ENCODE data around the gene PDK2. TPM values are rescaled to one million over a fixed set of nuclear protein-coding genes. Genes with fewer than 3 reads are reported as not detected.

PDK2 gene
- total RNA-seq, 1 experiment from 2014 or later = 20.4 TPM

DNA sequence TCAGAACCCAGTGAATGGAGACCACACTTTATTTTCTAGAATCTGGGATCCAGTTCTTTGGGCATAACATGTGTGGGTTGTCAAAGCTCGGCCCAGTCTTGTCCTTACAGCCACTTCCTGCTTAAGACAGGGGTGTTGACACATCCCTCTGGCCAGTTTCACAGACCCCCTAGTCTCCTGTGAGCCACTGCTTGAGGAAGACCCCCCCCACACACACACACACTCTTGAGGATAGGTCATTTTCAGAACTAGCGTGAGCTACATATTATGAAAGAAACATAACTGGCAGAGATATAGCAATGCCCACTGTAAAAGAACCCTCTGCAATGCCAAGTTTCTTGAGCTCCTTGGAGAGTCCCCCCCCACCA lies 3.2 kb upstream of the PDK2 start:
- H3K4me1 ChIP-seq (ENCODE audit: insufficient read depth, low read length, poor library complexity, severe bottlenecking) = peaks cover 10% of the 10 kb centered on the region
- no peaks in the 10 kb centered on the region for H3K27me3 ChIP-seq (replicated peaks; ENCODE audit: insufficient read depth, low read depth, low read length, poor library complexity)
- ChIA-PET POLR2A (ENCODE audit: low non-redundant PET) (no interaction called here), CTCF (interaction anchor here (0.6 kb wide), 1 partner anchor 230 kb away, joined by 4 read pairs; no protein-coding TSS in a partner anchor)
- TF ChIP-seq, protein P1, sequence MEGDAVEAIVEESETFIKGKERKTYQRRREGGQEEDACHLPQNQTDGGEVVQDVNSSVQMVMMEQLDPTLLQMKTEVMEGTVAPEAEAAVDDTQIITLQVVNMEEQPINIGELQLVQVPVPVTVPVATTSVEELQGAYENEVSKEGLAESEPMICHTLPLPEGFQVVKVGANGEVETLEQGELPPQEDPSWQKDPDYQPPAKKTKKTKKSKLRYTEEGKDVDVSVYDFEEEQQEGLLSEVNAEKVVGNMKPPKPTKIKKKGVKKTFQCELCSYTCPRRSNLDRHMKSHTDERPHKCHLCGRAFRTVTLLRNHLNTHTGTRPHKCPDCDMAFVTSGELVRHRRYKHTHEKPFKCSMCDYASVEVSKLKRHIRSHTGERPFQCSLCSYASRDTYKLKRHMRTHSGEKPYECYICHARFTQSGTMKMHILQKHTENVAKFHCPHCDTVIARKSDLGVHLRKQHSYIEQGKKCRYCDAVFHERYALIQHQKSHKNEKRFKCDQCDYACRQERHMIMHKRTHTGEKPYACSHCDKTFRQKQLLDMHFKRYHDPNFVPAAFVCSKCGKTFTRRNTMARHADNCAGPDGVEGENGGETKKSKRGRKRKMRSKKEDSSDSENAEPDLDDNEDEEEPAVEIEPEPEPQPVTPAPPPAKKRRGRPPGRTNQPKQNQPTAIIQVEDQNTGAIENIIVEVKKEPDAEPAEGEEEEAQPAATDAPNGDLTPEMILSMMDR (conservative IDR thresholded peaks at IDR 0.05; ENCODE audit: low read depth, low read length) = no peak
- no peak for TF ChIP-seq EZH2 (IDR thresholded peaks at IDR 0.05; ENCODE audit: borderline replicate concordance, low read depth, low read length, poor library complexity, severe bottlenecking)
- no peak for DNase-seq (ENCODE audit: low spot score)
- H3K27ac ChIP-seq (ENCODE audit: low read depth, low read length, poor library complexity, severe bottlenecking) = no peak overlapping the region
- H3K36me3 ChIP-seq (ENCODE audit: insufficient read depth, low read length, poor library complexity, severe bottlenecking) = no peaks in the 10 kb centered on the region
- intact Hi-C loops (cut with micrococcal nuclease; ENCODE audit: unreplicated experiment) = no loop called here
- BruUV-seq (replicated peaks) = no TSS peak
- no peaks in the 10 kb centered on the region for H3K9me3 ChIP-seq (ENCODE audit: low read depth, low read length, poor library complexity, severe bottlenecking)
- H3K4me3 ChIP-seq (ENCODE audit: low read depth, low read length, poor library complexity, severe bottlenecking) = no peak overlapping the region

- CTCF ChIA-PET = interaction anchor here (0.6 to 1.4 kb wide), 2 partner anchors 14 to 131 kb away, joined by 4 to 5 read pairs; no protein-coding TSS in a partner anchor
- TF ChIP-seq, protein P1 (conservative IDR thresholded peaks at IDR 0.05; ENCODE audit: low read depth, low read length) = no peak
- TF ChIP-seq EZH2 (IDR thresholded peaks at IDR 0.05; ENCODE audit: borderline replicate concordance, low read depth, low read length, poor library complexity, severe bottlenecking) = no peak
- intact Hi-C loops (cut with micrococcal nuclease; ENCODE audit: unreplicated experiment) = no loop called here
- BruUV-seq (replicated peaks) = no TSS peak
- Histone ChIP-seq H3K4me3 (ENCODE audit: low read depth, low read length, poor library complexity, severe bottlenecking) (no peak overlapping the region), H3K36me3 (ENCODE audit: insufficient read depth, low read length, poor library complexity, severe bottlenecking) (no peaks in the 10 kb centered on the region), H3K27ac (ENCODE audit: low read depth, low read length, poor library complexity, severe bottlenecking) (no peak overlapping the region), H3K4me1 (ENCODE audit: insufficient read depth, low read length, poor library complexity, severe bottlenecking) (peaks cover 10% of the 10 kb centered on the region), H3K27me3 (replicated peaks; ENCODE audit: insufficient read depth, low read depth, low read length, poor library complexity) (no peaks in the 10 kb centered on the region), H3K9me3 (ENCODE audit: low read depth, low read length, poor library complexity, severe bottlenecking) (no peaks in the 10 kb centered on the region)
- POLR2A ChIA-PET (ENCODE audit: low non-redundant PET) = no interaction called here
- DNase-seq (ENCODE audit: low spot score) = no peak
Observed at GRCh38 chr17:50093246-50093645, 1.9 kb upstream of the PDK2 start.

- Histone ChIP-seq H3K4me3 (ENCODE audit: low read depth, low read length, poor library complexity, severe bottlenecking) (no peak overlapping the region), H3K27ac (ENCODE audit: low read depth, low read length, poor library complexity, severe bottlenecking) (no peak overlapping the region), H3K36me3 (ENCODE audit: insufficient read depth, low read length, poor library complexity, severe bottlenecking) (no peaks in the 10 kb centered on the region), H3K4me1 (ENCODE audit: insufficient read depth, low read length, poor library complexity, severe bottlenecking) (peaks cover 10% of the 10 kb centered on the region), H3K27me3 (replicated peaks; ENCODE audit: insufficient read depth, low read depth, low read length, poor library complexity) (no peaks in the 10 kb centered on the region), H3K9me3 (ENCODE audit: low read depth, low read length, poor library complexity, severe bottlenecking) (no peaks in the 10 kb centered on the region)
- CTCF ChIA-PET = interaction anchor here (0.7 to 1.4 kb wide), 15 partner anchors 14 to 204 kb away, joined by 3 to 10 read pairs (median 4); no protein-coding TSS in a partner anchor
- no peak for DNase-seq (ENCODE audit: low spot score)
- BruUV-seq (replicated peaks) = no TSS peak
- no peak for TF ChIP-seq EZH2 (IDR thresholded peaks at IDR 0.05; ENCODE audit: borderline replicate concordance, low read depth, low read length, poor library complexity, severe bottlenecking)
- TF ChIP-seq, protein P1 (conservative IDR thresholded peaks at IDR 0.05; ENCODE audit: low read depth, low read length) = no peak
- intact Hi-C loops (cut with micrococcal nuclease; ENCODE audit: unreplicated experiment) = loop anchor here (2.0 kb wide), 2 partner anchors 67 to 203 kb away; no protein-coding TSS in a partner anchor
- POLR2A ChIA-PET (ENCODE audit: low non-redundant PET) = no interaction called here
Observed at GRCh38 chr17:50093807-50094206, 1.3 kb upstream of the PDK2 start.

Data from A673 (cell line).